OCI-LY3 (cell line): ENCODE data around the gene ACSS2.

ENCODE experiments used
- H2AFZ ChIP-seq: fragments of 200-600, 300-600 bp; shearing (Covaris generic); 2 replicates; pipeline ENCODE4 v1.6.0; 2014; ENCODE audit warnings: antibody characterized with exemption, low read depth, low read length
- H3K27ac ChIP-seq: fragments of 200-600, 300-600 bp; sonication (generic); 2 replicates; pipeline ENCODE4 v1.5.1; 2014; ENCODE audit warnings: mild to moderate bottlenecking, low read length, moderate library complexity, mixed read lengths
- H3K27me3 ChIP-seq: fragments of 200-600, 300-600 bp; sonication (generic); 2 replicates; pipeline ENCODE4 v1.6.1; 2014; ENCODE audit warnings: low read depth, low read length, mixed read lengths
- H3K36me3 ChIP-seq: fragments of 200-600, 300-600 bp; sonication (generic); replicated peaks from 2 replicates; pipeline ENCODE3; 2014; ENCODE audit warnings: low read depth, low read length, mixed read lengths
- H3K4me1 ChIP-seq: fragments of 300-600, 200-600 bp; sonication (generic); 2 replicates; pipeline ENCODE4 v1.6.1; 2014; ENCODE audit warnings: low read length, mixed read lengths
- H3K4me2 ChIP-seq: fragments of 200-600, 300-600 bp; sonication (generic); 2 replicates; pipeline ENCODE4 v1.6.1; 2014; ENCODE audit warnings: low read length, mixed read lengths
- H3K4me3 ChIP-seq: fragments of 300-600, 200-600 bp; sonication (generic); 2 replicates; pipeline ENCODE4 v1.5.1; 2014; ENCODE audit warnings: antibody characterized with exemption, mild to moderate bottlenecking, low read length, moderate library complexity
- H3K79me2 ChIP-seq: fragments of 300-600, 200-600 bp; shearing (Covaris generic); 2 replicates; pipeline ENCODE4 v1.6.1; 2014; ENCODE audit warnings: mild to moderate bottlenecking, low read length, mixed read lengths
- H3K9ac ChIP-seq: fragments of 300-600, 200-600 bp; shearing (Covaris generic); 2 replicates; pipeline ENCODE4 v1.6.0; 2014; ENCODE audit warnings: mild to moderate bottlenecking, low read length, moderate library complexity
- H3K9me3 ChIP-seq: fragments of 200-600, 300-600 bp; shearing (Covaris generic); 2 replicates; pipeline ENCODE4 v1.6.1; 2014; ENCODE audit warnings: low read length, mixed read lengths; ENCODE audit not compliant: insufficient read depth
- H4K20me1 ChIP-seq: fragments of 200-600, 300-600 bp; sonication (generic); 2 replicates; pipeline ENCODE4 v1.6.1; 2016; ENCODE audit warnings: low read length, mixed read lengths; ENCODE audit not compliant: insufficient read depth
- CTCF ChIP-seq: fragments of 200-600, 300-600 bp; sonication (generic); IDR thresholded peaks from 2 replicates; pipeline ENCODE4 v1.5.1; 2014; ENCODE audit warnings: antibody characterized with exemption, low read length, low read depth
- EZH2phosphoT487 ChIP-seq: fragments of 200-600 bp; shearing (Covaris generic); IDR thresholded peaks from 2 replicates; pipeline ENCODE4 v1.6.1; 2018; ENCODE audit warnings: antibody characterized with exemption, mixed run types, low read depth

Gene ACSS2

GRCh38 chr20:34949120-34949519, 72.7 kb downstream of the ACSS2 start:
- H3K9me3 ChIP-seq, result no peaks in the 10 kb centered on the region
- no peak overlapping the region for H2AFZ ChIP-seq
- H3K4me2 ChIP-seq, result no peak overlapping the region
- no peaks in the 10 kb centered on the region for H3K4me1 ChIP-seq
- no peak overlapping the region for H3K4me3 ChIP-seq
- no peaks in the 10 kb centered on the region for H3K27me3 ChIP-seq
- H3K79me2 ChIP-seq, result no peaks in the 10 kb centered on the region
- no peak overlapping the region for H3K9ac ChIP-seq
- H3K27ac ChIP-seq, result no peak overlapping the region
- H4K20me1 ChIP-seq, result no peaks in the 10 kb centered on the region
- peaks cover 14% of the 10 kb centered on the region for H3K36me3 ChIP-seq
- TF ChIP-seq EZH2phosphoT487 (no peak), CTCF (no peak)

- H4K20me1 ChIP-seq, result no peaks in the 10 kb centered on the region
- H3K4me2 ChIP-seq, result no peak overlapping the region
- no peak overlapping the region for H3K4me3 ChIP-seq
- H3K9me3 ChIP-seq, result no peaks in the 10 kb centered on the region
- H3K9ac ChIP-seq, result no peak overlapping the region
- TF ChIP-seq CTCF (no peak), EZH2phosphoT487 (no peak)
- H3K27me3 ChIP-seq, result no peaks in the 10 kb centered on the region
- peaks cover 8% of the 10 kb centered on the region for H3K4me1 ChIP-seq
- H3K36me3 ChIP-seq, result peaks cover 10% of the 10 kb centered on the region
- peaks cover 7% of the 10 kb centered on the region for H3K79me2 ChIP-seq
- H3K27ac ChIP-seq, result no peak overlapping the region
- H2AFZ ChIP-seq, result no peak overlapping the region
Measured at GRCh38 chr20:34951252-34951651, 74.8 kb downstream of the ACSS2 start.

GRCh38 chr20:34951652-34952051, 75.2 kb downstream of the ACSS2 start:
- Histone ChIP-seq H3K27me3 (no peaks in the 10 kb centered on the region), H3K79me2 (peaks cover 7% of the 10 kb centered on the region), H3K9me3 (no peaks in the 10 kb centered on the region), H3K4me2 (no peak overlapping the region), H3K36me3 (peaks cover 6% of the 10 kb centered on the region), H3K4me1 (peaks cover 10% of the 10 kb centered on the region), H4K20me1 (no peaks in the 10 kb centered on the region), H3K9ac (no peak overlapping the region), H3K27ac (no peak overlapping the region), H3K4me3 (no peak overlapping the region), H2AFZ (no peak overlapping the region)
- TF ChIP-seq CTCF (no peak), EZH2phosphoT487 (no peak)

GRCh38 chr20:34952671-34953070, 76.3 kb downstream of the ACSS2 start:
- H2AFZ ChIP-seq, result no peak overlapping the region
- no peak overlapping the region for H3K9ac ChIP-seq
- no peak overlapping the region for H3K4me2 ChIP-seq
- peaks cover 10% of the 10 kb centered on the region for H3K4me1 ChIP-seq
- H3K79me2 ChIP-seq, result peaks cover 7% of the 10 kb centered on the region
- no peak for TF ChIP-seq EZH2phosphoT487
- TF ChIP-seq CTCF, result no peak
- no peak overlapping the region for H3K4me3 ChIP-seq
- H3K27ac ChIP-seq, result no peak overlapping the region
- H4K20me1 ChIP-seq, result no peaks in the 10 kb centered on the region
- H3K9me3 ChIP-seq, result no peaks in the 10 kb centered on the region
- peaks cover 6% of the 10 kb centered on the region for H3K36me3 ChIP-seq
- H3K27me3 ChIP-seq, result no peaks in the 10 kb centered on the region
